ENCODE measurements around the gene SUFU.

The SUFU gene

DNA sequence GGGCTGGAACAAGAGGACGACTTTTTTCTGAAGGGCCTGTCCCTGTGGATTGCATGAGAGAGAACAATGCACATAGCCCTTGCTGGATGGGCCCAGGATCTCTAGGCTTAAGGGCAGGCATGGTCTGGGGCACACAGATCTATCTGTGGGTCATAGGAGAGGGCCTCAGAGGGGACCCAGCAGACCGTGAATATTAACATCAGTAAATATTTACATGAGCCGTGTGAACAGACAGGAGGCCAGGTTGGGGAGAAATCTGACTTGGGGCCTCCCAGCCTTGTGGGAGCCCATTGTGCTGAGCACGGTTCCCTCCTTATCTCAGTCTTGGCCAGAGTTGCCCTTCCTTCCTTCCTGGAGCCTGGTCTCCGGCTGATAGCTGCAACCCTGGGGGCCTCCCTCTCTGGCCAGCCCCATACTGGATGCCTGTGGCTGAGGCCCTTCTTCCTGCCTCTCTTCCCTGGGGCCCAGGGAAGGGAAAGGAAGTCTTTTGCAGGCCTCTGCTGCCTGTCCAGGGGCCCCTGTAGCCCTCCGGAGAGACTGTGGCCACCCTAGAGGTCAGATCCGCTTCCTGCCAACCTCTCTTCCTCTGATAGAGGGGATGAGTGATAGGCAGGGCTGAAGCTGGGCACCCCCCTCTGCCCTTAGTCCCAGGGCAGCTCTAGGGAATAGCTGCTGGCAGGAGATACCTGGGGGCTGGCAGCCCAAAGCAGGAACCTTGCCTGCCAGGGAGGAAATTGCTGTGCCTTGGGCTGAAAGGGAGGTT lies 96.0 kb downstream of the SUFU start:
- no peak for FAIRE-seq

DNA sequence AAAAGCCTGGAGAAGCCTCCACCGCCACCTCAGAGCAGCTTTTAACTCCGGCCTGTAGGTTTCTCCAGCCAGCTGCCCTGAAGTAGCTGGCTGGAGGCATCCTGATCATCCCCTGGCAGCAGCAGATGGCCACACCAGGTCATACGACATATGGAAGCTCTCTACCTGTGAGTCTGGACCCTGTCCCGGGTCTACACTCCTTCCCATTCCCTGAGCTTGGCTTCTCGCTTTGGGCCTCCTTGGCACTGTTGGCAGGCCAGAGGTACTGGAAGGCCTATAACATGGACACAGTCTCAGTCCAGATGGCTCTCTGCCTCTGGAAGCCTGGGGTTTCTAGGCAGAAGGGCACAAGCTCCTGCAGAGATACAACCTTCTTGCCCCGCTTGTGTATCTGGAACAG lies 97.0 kb downstream of the SUFU start:
- no peak for FAIRE-seq

DNA sequence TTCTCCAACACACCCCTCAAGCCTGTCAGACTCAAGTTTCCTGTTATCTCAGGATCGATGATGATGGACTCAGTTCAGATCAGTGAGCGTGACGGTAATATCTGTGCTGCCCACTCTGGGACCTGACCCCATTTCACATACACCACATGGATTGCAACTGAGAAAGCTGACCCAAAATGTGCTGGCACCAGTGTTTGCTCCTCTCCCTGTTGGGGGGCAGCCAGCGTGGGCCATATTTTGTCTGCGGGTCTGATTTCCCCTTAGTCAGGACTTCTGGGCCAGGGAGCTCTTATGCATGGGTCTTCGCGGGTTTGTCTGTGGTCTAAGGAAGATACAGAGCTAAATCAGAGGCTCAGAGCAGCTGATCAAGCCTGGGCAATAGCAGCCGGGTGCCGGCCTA lies 97.9 kb downstream of the SUFU start:
- no peak for FAIRE-seq

DNA sequence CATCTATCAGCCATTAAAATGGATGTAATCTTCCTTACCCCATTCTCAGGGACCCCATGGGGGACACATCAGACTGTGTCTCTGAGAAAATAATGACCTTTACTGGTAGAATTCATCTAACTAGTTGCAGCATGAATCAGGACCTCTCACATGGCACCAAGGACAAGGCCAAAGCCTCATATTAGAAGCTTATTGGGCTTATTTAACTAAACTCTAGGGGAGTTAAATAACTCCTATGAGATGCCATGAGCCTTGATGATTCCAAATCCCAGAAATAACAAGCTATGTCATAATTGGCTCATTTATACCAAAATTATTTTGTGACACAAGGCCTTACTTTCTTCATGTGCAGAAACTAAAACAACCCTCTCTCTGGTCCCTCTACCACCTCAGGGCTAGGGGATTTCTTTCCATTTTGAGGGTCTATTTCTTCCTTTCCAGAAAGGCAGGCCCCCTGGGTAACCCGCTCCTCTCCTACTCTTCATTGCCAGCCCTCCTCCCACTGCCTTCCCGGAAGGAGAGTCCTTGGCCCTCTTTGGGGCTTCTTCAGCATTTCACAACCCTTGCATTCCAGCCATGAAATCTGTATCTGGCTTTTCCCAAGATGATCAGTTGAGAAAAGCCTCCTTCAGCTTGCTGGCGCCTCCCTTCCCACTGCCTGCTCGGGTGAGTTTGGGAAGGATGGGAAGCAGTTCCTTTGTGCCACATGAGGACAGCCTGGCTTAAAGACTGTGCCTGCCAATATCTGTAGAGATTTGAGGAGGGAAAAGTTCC lies 98.7 kb downstream of the SUFU start:
- no peak for FAIRE-seq

DNA sequence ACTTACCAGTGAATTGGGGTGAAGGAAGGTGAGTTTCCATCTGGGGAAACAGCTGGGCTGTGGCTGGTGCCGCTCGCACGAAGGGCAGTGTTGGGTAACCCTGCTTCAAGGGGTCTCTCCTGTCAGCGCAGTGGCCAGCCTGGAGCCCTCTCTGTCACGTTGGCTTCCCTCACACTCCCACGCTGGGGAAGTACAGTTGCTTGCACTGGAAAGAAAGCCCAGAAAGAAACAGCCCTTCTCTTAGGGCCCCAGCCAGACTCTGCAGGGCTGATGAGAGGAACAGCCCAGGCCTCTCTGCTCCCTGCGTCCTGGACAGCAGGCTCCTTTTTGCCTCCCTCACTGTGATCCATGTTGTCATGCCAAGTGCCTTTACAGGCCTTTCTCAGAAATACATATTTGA lies 100.2 kb downstream of the SUFU start:
- FAIRE-seq = no peak

DNA sequence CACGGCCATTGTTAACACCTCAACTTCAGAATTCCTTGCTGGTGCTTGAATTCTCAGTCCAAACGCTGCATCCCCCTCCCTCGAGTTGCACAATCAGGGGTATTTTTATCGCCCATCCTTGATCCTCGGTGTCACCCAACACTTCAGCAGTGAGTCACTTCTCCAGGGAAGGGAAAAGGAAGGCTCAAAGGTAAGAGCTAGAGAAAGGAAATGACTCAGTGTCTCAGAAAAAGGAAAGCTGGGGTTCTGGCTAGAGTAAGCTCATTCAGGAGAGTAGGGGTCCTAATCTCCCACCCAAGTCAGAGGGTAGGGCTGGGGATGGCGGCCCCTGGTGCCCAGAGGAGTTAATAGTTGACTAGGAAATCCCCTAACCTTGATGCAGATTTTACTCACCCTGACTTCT lies 100.7 kb downstream of the SUFU start:
- FAIRE-seq = no peak

DNA sequence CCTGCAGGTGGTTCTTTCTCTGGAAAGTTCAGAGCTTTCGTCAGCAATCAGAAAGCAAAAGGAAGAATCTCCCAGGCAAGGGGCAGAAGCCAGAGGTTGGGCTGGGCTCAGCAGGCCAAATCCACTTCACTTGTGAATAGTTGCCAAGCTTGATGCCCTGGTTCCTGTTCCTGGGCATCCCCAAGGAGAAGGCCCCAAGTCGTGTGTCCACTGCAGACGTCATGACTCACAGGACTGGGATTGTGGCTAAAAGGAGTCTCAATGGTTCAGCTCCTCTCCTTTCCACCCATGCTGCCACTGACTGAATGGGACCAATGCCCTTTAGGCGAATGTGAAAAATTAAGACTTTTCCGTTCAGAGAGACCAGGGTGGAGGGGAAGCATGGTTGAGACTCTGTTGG lies 101.9 kb downstream of the SUFU start:
- FAIRE-seq = no peak

DNA sequence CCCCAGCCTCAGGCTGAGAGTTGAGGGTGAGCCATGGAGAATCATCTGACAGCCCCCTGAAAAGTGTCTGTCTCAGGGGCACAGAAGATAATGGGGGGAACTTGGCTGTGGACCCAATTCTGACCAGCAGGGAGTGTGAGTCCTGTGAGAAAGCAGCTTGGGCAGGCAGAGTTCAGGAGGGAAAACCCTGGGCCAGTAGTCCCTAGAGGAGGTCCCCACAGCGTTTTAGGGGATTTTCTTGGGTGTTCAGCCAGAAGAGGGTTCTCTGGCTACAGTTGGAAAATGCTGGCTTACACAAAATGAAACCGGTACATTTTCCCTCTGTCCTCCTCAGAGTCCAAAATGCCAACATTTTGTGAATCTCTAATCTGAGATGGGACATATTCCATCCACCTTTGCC lies 104.7 kb downstream of the SUFU start:
- no peak for FAIRE-seq

DNA sequence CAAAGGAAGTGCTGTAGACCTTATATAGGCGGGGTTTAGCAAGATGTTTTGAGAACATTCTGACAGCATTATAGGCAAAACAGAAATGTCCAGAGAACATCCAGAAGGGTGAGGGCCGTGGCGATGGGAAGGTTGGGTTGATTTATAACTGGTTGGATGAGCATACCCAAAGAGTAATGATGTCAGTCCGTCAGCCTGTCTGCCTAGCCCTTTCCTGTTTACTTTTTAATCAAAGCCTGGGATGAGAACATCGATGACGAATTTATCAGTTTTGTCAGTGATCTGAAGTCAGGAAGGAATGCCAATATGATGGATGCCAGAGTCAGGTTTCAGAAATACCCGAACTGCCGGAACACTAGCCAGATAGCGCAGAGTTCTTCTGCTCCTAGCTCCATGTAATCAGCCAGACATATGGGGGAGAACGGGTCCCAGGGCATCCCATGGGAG lies 106.7 kb downstream of the SUFU start:
- no peak for FAIRE-seq

DNA sequence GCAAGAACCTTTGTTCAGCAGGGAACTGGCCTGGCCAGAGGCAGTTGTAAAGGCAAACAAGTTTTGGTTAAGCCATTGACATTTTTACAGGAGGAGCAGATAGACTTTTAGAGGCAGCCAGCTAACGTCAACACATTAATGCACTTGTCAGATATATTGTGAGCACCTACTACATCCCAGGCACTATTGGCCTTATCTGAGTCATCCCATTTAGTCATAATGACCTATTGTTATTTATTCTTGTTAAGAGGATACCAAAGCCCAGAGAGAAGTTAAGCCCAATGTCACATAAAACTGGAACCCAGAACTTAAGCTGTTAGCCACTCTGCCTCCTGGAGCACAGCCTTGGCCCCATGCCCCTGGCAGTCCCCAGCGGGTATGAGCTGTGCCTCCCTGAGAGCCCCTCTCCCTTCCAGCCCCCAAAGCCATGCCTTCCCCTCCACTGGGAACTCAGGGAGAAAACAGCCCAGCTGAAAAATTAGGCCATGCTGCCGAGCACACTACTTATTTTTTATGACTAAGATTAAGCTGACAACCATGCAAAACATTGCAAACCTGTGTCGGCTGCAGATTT lies 107.8 kb downstream of the SUFU start:
- no peak for FAIRE-seq

DNA sequence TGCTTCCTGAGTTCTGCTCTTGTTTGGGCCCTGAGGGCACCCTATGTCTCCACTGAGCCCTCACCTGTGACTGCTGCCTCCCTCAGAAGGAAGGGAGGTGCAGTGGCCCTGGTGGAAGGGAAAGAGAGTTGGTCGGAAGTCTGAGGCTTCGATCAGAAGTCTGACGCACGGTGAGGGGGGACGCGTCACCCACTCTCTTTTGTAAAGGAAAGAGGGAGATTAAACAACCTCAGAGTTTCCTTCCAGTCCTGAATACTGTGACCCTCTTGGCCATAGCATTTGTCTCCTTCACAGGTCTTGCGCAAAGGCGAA lies 109.1 kb downstream of the SUFU start:
- no peak for FAIRE-seq

DNA sequence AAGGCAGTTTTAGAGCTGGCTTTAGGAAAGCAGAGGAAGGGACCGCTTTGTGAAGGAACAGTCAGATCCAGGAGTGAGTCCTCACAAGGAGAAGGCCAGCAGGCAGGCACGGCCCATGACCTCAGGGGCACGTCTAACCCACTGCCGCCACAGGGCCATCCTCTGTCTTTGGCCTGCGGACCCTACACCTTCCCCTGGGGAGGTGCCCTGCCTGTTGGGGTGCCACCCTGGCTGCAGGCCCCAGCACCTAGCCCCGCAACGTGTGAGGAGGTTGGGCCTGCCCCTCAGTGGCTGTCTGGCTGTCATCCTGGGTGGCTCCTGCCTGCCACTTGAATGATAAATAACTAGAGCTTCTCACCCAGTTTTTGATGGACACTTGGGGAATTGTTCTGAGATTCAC lies 109.5 kb downstream of the SUFU start:
- FAIRE-seq = no peak

DNA sequence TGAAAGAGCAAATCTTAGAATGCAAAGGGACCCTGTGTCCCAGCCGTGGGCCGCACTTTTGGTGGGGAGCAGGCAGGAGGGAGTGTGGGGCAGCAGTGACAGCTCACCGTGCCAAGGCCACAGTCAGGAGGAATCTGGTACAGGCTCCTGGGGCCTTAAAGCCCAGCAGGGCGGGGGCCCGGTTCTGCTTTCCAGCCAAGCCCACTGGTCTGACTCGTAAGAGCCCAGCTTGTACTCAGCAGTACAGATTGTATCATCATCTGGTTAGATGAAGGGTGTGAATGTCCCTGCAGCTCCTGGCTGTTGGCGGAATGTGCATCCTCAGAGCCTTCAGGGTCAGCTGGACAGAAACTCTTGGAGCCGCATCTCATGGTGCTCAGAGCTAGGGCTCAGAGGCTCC lies 110.0 kb downstream of the SUFU start:
- no peak for FAIRE-seq

DNA sequence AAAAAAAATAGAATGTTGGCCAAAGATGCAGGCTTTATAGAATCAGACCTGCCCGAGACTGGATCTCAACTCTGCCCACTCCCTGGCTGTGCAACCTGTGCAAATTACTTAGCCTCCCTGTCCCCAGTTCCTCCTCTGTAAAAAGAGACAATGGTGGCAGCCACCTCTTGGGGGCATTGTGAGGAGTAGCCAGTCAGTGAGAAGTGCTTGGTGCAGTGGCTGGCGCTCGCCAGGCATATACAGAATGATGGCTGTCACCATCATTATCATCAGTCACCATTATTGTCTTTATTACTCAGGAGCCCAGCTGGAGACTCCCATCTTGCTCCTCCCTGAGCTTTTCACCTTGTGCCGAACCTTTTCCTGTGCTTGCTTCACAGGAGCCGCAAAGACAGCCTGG lies 111.1 kb downstream of the SUFU start:
- no peak for FAIRE-seq

DNA sequence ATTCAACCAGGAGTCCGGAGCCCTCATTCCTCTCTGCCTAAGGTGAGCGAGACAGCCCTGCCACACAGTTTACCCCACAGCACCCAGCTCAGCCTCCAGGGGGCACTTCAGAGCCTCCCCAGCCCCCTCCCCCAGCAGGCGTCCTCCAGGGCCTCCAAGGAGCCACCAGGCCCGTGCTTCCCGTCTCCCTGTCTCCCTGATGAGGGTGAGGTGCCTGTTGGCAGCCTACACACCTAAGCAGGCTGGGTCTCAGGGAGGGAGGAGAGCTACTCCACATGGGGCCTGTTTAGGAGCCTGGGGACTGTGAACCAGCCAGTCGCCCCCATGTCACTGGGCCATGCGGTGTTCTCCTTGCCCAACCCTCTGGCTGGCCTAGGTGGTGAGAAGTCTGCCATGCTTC lies 111.6 kb downstream of the SUFU start:
- no peak for FAIRE-seq

DNA sequence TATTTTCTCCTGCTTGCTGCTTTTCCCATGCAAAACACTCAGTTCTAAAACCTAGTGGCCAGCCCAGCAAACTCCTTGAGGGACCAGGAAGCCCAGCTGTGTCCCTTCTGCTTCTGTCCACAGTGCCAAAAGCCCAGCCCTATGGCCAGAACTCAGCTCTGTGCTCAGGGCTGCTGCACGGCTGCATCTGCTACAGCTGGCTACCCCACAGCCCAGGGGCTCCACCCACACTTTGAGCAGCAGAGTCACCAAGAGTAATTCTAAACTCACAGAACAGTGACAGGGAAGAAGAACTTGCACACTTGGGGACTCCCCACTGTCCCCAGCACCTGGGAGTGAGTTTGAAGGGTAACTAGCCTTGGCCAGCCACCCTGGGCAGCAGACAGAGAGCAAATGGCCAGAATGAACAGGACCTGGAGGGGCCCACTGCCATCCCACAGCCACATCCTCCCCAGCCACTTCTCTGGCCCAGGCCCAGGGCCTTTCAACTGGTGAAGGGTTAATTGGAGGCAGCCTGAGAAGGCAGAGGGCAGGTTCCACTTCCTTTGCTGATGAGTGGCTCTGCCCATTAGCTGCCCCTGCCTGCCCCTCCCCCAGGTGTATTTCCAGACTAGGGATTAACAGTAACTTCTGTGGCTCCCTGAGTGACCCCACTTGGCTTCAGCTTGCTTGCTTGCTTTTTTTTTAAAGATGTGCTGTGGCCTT lies 112.4 kb downstream of the SUFU start:
- no peak for FAIRE-seq

DNA sequence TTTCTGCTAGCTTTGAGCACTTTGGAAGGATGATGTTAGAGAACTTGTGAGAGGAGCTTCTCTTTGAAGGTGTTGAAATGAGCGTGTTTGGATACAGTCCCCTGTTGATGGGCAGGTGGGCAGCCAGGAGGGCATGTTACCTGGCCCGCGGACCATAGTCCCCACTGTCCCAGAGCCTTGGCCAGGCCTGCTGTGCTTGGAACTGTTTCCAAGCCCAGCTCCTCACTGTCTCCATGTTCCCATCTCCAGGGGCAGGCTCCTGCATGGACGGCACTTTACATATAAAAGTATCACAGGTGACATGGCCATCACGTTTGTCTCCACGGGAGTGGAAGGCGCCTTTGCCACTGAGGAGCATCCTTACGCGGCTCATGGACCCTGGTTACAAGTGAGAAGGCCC lies 113.3 kb downstream of the SUFU start:
- no peak for FAIRE-seq

DNA sequence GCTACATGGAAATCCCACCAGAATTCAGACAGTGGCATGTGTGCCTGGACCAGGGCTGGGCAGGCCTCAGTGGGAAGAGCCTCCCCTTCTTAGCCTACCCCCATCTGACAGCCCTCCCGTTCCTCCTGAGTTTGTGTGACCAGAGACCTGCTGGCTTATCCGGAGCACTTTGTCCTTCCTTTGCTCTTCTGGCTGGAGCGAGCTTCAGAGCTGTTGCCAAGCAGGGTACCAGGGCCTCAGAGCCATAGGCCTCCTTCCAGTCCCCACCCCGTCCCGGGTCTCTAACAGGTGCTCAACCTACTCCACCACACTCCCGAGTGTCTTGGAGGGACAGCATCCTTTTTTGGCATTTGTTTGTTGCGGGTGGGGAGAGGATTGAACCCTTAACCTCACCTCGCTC lies 114.0 kb downstream of the SUFU start:
- FAIRE-seq = no peak

DNA sequence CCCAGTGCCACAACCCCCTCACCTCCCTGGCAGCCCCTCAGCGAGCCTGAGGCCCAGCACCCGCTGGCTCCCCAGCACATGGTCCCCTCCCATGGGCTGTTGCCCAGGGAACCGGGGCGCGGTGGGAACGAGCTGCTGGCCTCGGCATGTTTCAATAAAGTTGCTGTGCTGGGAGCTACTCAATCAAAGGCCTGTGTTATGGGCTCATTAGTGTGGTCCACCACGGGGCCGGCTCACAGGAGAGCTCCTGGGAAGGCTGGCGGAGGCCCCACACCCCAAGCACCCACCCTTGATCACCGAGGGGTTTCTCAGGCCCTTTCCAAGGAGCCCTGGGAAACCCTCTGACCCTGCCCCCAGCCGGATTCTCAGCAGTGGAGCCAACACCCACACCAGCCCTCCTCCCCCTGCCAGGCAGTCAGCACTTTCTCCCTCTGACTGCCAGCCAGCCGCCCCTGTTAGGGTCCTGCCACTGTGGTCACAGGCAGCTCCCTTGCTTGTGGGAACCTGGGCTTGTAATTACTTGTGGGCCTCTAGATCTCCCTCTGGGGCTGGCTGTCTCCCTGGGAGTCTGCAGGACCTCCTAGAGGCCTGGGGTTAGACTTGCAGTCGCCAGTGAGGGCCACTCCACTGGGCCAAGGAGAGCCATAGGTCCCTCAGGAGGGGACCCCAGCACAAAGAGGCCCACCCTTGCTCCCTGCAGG lies 115.7 kb downstream of the SUFU start:
- FAIRE-seq = no peak

DNA sequence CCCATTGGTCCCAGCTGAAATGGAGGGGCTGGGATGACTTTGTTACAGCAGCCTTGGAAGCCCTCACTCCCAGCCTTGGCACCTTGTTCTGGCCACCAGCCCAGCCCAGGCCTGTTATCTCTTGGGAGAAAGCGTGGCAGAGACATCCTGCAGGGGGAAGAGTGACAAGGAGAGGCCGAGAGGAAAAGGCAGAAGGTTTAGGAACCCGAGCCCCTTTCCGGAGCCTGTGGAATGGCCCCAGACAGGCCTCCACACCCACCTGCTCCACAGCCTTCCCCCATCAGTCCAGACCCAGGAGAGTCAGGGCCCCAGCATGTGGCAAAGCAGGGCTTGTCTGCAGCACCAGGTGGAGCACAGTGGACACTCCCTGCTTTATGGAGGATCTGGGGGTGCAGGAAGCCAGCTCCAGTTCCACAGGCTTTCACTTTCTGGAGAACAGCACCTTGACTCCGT lies 116.4 kb downstream of the SUFU start:
- FAIRE-seq = no peak

DNA sequence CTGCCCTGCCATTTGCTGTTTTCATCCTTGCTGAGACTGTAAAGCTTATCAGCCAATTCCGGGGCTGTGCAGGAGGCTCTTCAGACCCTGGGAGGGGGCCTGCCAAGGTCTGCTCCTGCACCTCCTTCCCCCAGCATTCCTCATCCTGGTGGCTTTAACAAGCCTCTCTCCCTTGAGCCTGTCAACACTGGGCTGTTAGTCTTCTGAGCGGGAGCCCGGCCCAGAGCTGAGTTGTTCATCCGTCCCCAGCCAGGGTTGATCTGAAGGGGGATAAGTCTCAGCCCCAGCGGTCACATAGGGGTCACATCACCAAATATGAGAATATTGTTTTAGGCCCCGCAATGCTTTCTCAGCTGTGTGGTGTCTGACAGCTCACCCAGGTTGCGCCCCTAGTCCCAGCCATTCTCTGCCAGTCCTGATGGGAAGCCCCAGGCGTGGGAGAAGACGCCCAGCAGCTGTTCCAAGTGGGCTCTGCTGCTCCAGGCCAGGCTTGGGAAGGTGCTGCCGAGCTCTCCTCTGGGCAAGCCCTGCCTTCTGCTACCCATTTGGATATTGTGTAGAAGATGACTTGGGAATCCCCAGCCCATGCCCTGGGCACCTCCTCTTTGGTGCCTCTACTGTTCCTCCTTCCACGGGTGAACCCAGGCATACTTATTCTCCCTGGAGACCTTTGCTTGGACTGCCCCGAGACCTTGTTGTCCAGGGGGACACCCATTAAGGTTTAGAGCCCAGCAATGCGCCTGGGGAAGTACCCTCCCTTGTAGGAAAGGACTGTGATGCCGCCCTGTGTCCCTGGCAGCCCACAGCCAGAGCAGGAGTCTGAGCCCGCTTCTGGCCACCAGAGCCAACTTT lies 117.0 kb downstream of the SUFU start:
- no peak for FAIRE-seq

Measured in islet of Langerhans (tissue), 1 donor.